Astrocyte of the spinal cord (primary cell): Measurements from ENCODE around the gene ZNF599.
A peak's percentile ranks its signal among the peaks of the same experiment; 100 is the strongest.

Experiments used
- DNase-seq: peaks from one replicate; pipeline ENCODE4 v3.0.0; 2011; ENCODE audit warnings: low read depth, low spot score
- H3K4me3 ChIP-seq: 2 replicates; pipeline ENCODE4 v1.5.1; 2011; ENCODE audit warnings: low read depth, mild to moderate bottlenecking, low read length, moderate library complexity
- in situ Hi-C: cut with HindIII; loops from 2 replicates; pipeline ENCODE4 v1.10.0; 2017; ENCODE audit warnings: low sequenced_read_pairs
- TF ChIP-seq, protein P1 (sequence below): IDR thresholded peaks from 2 replicates; pipeline ENCODE4 v1.5.1; 2012; ENCODE audit warnings: low read depth, mild to moderate bottlenecking, low read length, inconsistent platforms

Gene ZNF599

DNA sequence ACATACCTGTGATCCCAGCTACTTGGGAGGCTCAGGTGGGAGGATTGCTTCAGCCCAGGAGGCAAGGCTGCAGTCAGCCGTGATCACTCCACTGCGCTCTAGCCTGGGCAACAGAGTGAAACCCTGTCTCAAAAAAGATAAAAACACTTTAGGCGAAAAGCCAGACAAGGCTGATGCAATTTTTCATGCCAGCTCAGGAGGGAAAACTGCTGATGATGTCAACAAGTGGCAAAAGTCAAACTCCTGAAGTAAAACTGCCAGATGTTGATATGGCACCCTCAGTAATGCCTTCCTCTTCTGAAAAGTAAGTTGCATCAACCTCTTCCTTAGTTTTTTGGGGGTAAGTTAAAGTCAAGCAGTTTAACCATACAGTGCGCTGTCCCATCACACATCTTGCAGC lies 15.6 kb downstream of the ZNF599 start:
- DNase-seq, result no peak
- TF ChIP-seq, protein P1, sequence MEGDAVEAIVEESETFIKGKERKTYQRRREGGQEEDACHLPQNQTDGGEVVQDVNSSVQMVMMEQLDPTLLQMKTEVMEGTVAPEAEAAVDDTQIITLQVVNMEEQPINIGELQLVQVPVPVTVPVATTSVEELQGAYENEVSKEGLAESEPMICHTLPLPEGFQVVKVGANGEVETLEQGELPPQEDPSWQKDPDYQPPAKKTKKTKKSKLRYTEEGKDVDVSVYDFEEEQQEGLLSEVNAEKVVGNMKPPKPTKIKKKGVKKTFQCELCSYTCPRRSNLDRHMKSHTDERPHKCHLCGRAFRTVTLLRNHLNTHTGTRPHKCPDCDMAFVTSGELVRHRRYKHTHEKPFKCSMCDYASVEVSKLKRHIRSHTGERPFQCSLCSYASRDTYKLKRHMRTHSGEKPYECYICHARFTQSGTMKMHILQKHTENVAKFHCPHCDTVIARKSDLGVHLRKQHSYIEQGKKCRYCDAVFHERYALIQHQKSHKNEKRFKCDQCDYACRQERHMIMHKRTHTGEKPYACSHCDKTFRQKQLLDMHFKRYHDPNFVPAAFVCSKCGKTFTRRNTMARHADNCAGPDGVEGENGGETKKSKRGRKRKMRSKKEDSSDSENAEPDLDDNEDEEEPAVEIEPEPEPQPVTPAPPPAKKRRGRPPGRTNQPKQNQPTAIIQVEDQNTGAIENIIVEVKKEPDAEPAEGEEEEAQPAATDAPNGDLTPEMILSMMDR, result no peak

DNA sequence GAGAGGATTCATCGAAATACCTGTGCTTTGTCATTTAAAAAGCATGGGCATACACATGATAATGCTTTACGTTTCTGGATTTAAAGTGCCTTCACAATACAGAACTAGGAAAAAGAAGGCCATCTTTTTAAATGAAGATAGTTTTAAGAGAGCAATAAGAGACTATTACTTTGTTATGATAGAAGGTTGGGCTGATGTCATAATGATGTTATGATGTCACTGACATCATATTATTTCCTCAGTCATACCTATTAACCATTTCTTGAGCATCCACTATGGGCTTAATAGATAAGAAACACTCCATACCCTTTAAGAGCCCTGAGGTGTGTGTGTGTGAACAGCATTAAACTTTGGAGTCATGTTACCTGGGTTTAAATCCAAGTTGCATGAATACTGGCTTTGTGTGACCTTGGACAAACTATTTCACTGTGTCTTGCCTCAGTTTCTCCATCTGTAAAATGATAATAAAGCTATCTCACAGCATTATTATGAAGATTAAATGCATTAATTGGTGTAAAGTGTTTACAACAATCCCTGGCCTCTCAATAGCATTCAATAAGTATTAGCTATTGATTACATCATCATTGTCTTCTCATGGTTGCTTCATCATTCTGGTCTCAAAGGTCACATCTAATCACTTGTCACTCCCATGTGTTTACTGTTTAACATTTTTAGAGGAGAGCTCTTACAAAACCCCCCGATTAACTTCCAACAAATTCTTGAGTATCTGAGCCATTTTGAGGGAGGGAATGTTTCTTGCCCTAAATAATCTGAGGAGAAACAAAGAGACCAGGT lies 27.9 kb downstream of the ZNF599 start:
- H3K4me3 ChIP-seq, result no peak overlapping the region
- DNase-seq, result no peak
- in situ Hi-C loops, result no loop called here
- TF ChIP-seq, protein P1, result no peak

More for the DNA sequence above, 15.6 kb downstream of the ZNF599 start:
- in situ Hi-C loops, result no loop called here
- no peak overlapping the region for H3K4me3 ChIP-seq

DNA sequence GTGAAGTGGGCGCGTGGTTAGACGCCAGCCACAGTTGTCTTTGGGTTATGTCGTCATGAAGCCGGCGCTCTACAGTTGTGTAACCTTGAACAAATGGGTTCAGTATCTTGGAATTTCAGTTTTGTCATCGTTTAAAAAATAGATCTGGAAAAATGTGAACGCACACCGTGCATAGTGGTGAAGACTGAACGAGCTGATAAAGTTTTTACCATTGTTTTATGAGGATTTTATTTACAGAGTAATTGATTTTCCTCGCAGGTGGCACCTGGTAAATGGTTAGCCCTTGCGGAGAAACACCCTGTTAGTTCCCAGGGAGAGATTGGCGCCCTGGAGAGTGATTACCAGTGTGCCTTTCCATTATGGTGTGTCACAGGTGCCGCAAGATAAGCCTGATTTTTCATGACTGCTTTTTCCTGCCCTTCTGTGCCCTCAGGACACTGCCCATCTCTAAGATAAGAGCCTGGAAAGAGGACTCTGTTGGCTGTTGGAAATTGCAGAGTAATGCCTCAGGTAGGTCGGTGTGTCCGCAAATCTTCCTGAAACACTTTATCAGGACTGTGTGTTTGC lies 38.4 kb downstream of the ZNF599 start:
- in situ Hi-C loops, result no loop called here

DNA sequence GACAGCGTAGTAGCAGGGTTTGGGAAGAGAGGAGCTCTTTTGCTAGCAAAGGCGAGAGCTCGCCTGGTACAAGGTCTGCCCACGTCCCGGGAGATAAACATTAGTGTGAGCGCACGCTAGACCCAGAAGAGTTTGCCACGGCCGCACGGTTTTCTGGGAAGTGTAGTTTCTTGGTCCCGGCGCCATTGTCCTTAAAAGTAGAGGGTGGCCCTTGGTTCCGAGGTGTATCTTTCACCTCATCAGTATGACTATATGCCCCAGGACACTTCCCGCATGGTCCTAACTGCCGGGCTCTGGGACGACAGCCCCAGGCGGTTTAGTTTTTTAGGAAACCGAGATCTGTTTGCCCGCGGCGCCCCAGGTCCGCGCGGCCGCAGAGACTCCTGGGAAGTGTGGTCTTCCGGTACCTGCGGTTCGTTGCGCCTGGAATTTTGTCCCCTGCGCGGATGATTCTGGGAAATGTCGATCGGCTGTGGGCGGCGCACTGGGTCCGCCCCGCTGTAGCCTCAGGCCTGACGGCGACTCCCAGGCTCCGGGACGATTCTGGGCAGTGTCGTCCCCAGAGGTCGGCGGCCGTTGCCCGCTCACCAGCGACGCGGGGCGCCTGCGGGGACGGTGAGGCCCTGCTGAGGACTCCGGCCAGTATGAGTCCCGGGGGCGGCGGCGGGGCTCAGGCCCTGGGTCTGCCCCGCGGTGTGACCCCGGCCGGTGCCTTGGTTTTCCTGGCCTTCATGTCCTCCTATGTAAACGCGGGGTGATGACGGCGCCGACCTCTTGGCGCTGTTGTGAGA lies 39.1 kb downstream of the ZNF599 start, which contains the start of gene ZNF181:
ZNF181 (plus strand) TSS at position 498 of the 791 bp plus-strand sequence. CDS start 795 bp downstream, outside the sequence.
- in situ Hi-C loops, result no loop called here

More for the DNA sequence above, 38.4 kb downstream of the ZNF599 start:
- DNase-seq, result no peak
- H3K4me3 ChIP-seq, result peak overlapping the region; percentile 60
- TF ChIP-seq, protein P1, result no peak

DNA sequence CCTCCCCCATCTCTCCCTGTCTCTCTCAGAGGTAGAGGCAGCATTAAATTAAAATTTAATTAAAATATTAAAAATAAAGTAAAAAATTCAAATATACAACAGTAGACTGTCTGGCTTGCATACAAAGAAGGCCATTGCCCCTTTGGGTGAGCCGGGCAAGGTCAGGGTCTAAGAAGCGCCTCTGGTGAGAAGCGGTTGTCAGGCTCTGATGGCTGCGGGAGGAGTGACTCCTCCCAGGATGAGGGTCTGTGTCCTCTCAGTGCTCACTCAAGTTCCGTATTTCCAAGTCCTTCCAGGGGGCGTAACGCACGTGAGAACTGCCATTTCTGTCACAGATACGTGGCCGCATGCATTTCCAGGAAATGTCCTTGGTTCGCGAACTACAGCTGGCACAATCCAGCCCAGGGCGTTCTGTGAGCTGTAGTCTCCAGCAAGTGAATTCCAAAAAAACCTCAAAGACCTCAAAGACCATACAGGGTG lies 39.7 kb downstream of the ZNF599 start:
- peak overlapping the region; percentile 60 for H3K4me3 ChIP-seq
- DNase-seq, result no peak
- TF ChIP-seq, protein P1, result no peak
- in situ Hi-C loops, result no loop called here

More for the DNA sequence above, 39.1 kb downstream of the ZNF599 start, which contains the start of gene ZNF181:
- TF ChIP-seq, protein P1, result no peak
- peak within 1 kb of the TSS; percentile 60 for H3K4me3 ChIP-seq
- peak; percentile 89 for DNase-seq

DNA sequence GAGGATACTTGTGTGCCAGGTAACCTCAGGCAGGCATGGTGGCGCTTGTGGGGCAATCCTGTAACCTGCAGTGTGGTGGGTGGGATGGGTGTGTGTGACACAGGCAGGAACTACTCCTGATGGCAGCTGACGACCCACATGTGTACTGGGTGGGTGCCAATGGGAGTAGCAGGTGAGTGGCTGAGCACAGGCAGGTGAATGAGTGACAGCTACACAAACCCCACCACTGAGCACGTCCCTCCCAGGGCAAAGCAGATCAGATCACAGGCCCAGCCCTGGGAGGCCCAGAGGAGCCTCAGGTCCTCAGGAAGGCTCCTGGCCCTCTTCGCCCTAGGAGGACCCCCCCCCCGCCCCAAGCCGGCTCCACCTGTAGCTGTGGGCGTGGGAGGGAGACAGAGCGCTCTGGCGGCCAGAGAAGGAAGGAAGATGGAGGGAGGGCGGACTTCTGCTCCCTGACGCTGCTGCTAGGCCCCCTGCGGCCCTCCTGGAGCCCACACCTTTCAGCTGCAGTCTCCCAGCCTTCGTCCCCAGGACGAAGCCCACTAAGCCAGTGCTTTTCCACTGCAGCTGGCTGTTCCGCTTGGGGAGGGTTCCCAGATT lies 40.3 kb downstream of the ZNF599 start:
- DNase-seq, result no peak
- H3K4me3 ChIP-seq, result peak overlapping the region; percentile 60
- TF ChIP-seq, protein P1, result no peak
- in situ Hi-C loops, result no loop called here
